ENCODE measurements around the gene STAC. TPM values are rescaled to one million over a fixed set of nuclear protein-coding genes. Genes with fewer than 3 reads are reported as not detected.
"Not testable (repeated sequence)": the region's sequence is repeated elsewhere in the genome, so short reads cannot be mapped to it uniquely, and the experiment has no call there.

Gene STAC
- total RNA-seq, 1 donor from 2014 or later: 0.18 TPM

GRCh38 chr3:36459177-36459576 is 78.9 kb downstream of the STAC start:
- Mint-ChIP-seq H3K4me1 (ENCODE audit: unreplicated experiment) (no peaks in the 10 kb centered on the region), H3K36me3 (ENCODE audit: low read depth, unreplicated experiment) (no peaks in the 10 kb centered on the region)

GRCh38 chr3:36461597-36461996 is 81.3 kb downstream of the STAC start:
- no peaks in the 10 kb centered on the region for H3K27me3 Mint-ChIP-seq (ENCODE audit: unreplicated experiment)
- DNase-seq (ENCODE audit: low spot score): no peak
- no peak overlapping the region for H3K4me3 Mint-ChIP-seq (ENCODE audit: unreplicated experiment)
- H3K9me3 Mint-ChIP-seq (ENCODE audit: unreplicated experiment): no peaks in the 10 kb centered on the region
- H3K27ac Mint-ChIP-seq (ENCODE audit: unreplicated experiment): no peak overlapping the region
- no peak for TF ChIP-seq CTCF (IDR thresholded peaks at IDR 0.05; ENCODE audit: unreplicated experiment)
- no peaks in the 10 kb centered on the region for H3K4me1 Mint-ChIP-seq (ENCODE audit: unreplicated experiment)
- no peaks in the 10 kb centered on the region for H3K36me3 Mint-ChIP-seq (ENCODE audit: low read depth, unreplicated experiment)

More at GRCh38 chr3:36459177-36459576, 78.9 kb downstream of the STAC start:
- DNase-seq (ENCODE audit: low spot score): no peak
- TF ChIP-seq CTCF (IDR thresholded peaks at IDR 0.05; ENCODE audit: unreplicated experiment): no peak
- Mint-ChIP-seq H3K9me3 (ENCODE audit: unreplicated experiment) (no peaks in the 10 kb centered on the region), H3K27ac (ENCODE audit: unreplicated experiment) (no peak overlapping the region), H3K4me3 (ENCODE audit: unreplicated experiment) (no peak overlapping the region), H3K27me3 (ENCODE audit: unreplicated experiment) (no peaks in the 10 kb centered on the region)

GRCh38 chr3:36472045-36472444 is 91.7 kb downstream of the STAC start:
- not testable (repeated sequence) for H3K36me3 Mint-ChIP-seq (ENCODE audit: low read depth, unreplicated experiment); H3K4me1 Mint-ChIP-seq (ENCODE audit: unreplicated experiment); H3K27ac Mint-ChIP-seq (ENCODE audit: unreplicated experiment); H3K4me3 Mint-ChIP-seq (ENCODE audit: unreplicated experiment); H3K9me3 Mint-ChIP-seq (ENCODE audit: unreplicated experiment); H3K27me3 Mint-ChIP-seq (ENCODE audit: unreplicated experiment); DNase-seq (ENCODE audit: low spot score)

- no peak for TF ChIP-seq CTCF (IDR thresholded peaks at IDR 0.05; ENCODE audit: unreplicated experiment)
- Mint-ChIP-seq H3K4me3 (ENCODE audit: unreplicated experiment) (no peak overlapping the region), H3K36me3 (ENCODE audit: low read depth, unreplicated experiment) (no peaks in the 10 kb centered on the region), H3K4me1 (ENCODE audit: unreplicated experiment) (no peaks in the 10 kb centered on the region), H3K27ac (ENCODE audit: unreplicated experiment) (no peak overlapping the region), H3K9me3 (ENCODE audit: unreplicated experiment) (no peaks in the 10 kb centered on the region), H3K27me3 (ENCODE audit: unreplicated experiment) (no peaks in the 10 kb centered on the region)
- no peak for DNase-seq (ENCODE audit: low spot score)
Measured at GRCh38 chr3:36475558-36475957, 95.3 kb downstream of the STAC start.

GRCh38 chr3:36476286-36476942 is 96.1 kb downstream of the STAC start:
- TF ChIP-seq CTCF (IDR thresholded peaks at IDR 0.05; ENCODE audit: unreplicated experiment): no peak
- no peak overlapping the region for H3K27ac Mint-ChIP-seq (ENCODE audit: unreplicated experiment)
- DNase-seq (ENCODE audit: low spot score): no peak
- no peaks in the 10 kb centered on the region for H3K36me3 Mint-ChIP-seq (ENCODE audit: low read depth, unreplicated experiment)
- H3K27me3 Mint-ChIP-seq (ENCODE audit: unreplicated experiment): no peaks in the 10 kb centered on the region
- no peak overlapping the region for H3K4me3 Mint-ChIP-seq (ENCODE audit: unreplicated experiment)
- H3K9me3 Mint-ChIP-seq (ENCODE audit: unreplicated experiment): no peaks in the 10 kb centered on the region
- no peaks in the 10 kb centered on the region for H3K4me1 Mint-ChIP-seq (ENCODE audit: unreplicated experiment)

All from endothelial cell (in vitro differentiated cells).